RWPE1 (cell line): ENCODE measurements around the gene MEA1.
A peak's percentile ranks its signal among the peaks of the same experiment; 100 is the strongest.

Experiments
- CTCF ChIA-PET: fragments of 350-600 bp; sonication (Branson Sonifier 250); formaldehyde crosslinking; extraction: SDS; loops from one replicate; lab custom pipeline; 2021; lab: Yijun Ruan, JAX
- POLR2A ChIA-PET: fragments of 400-600 bp; formaldehyde crosslinking; extraction: SDS; loops from one replicate; lab custom pipeline; 2020; ENCODE audit warnings: antibody characterized with exemption; ENCODE audit not compliant: low non-redundant PET; lab: Yijun Ruan, JAX
- DNase-seq: peaks from one replicate; pipeline ENCODE4 v3.0.0; 2012; ENCODE audit warnings: low spot score
- H3K27ac ChIP-seq: fragments of 450-650 bp; 2 replicates; pipeline ENCODE4 v1.5.1; 2017
- TF ChIP-seq, protein P1 (sequence below): fragments of 450-650 bp; conservative IDR thresholded peaks from 2 replicates; pipeline ENCODE4 v1.5.1; 2017; ENCODE audit warnings: low read depth, mild to moderate bottlenecking

MEA1 gene

DNA sequence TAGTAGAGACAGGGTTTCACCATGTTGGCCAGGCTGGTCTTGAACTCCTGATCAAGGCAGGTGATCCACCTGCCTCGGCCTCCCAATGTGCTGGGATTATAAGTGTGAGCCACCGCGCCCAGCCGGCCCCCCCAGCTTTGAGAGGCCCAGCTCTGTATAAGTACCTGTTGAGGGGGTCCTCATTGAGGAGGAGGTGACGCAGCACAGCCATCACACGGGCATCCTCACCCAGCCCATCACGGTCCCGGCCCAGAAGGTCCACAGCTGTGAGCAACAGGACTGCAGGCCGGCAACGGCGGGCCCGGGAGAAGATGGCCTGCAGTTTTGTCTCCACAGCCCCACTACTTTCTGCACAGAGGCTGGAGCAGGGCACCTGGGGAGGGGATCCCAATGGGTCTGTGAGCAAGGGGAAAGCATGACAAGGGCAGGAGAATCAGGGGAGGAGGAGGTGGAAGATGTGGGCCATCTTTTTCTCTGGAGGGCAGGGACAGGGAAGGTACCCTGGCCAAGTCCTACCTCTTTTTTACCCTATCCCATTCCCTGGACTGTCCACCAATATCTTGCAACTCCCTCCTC is 45.5 kb downstream of the MEA1 start:
- POLR2A ChIA-PET = no interaction called here
- CTCF ChIA-PET = no interaction called here
- TF ChIP-seq, protein P1, sequence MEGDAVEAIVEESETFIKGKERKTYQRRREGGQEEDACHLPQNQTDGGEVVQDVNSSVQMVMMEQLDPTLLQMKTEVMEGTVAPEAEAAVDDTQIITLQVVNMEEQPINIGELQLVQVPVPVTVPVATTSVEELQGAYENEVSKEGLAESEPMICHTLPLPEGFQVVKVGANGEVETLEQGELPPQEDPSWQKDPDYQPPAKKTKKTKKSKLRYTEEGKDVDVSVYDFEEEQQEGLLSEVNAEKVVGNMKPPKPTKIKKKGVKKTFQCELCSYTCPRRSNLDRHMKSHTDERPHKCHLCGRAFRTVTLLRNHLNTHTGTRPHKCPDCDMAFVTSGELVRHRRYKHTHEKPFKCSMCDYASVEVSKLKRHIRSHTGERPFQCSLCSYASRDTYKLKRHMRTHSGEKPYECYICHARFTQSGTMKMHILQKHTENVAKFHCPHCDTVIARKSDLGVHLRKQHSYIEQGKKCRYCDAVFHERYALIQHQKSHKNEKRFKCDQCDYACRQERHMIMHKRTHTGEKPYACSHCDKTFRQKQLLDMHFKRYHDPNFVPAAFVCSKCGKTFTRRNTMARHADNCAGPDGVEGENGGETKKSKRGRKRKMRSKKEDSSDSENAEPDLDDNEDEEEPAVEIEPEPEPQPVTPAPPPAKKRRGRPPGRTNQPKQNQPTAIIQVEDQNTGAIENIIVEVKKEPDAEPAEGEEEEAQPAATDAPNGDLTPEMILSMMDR = no peak
- H3K27ac ChIP-seq = no peak overlapping the region
- DNase-seq = no peak

DNA sequence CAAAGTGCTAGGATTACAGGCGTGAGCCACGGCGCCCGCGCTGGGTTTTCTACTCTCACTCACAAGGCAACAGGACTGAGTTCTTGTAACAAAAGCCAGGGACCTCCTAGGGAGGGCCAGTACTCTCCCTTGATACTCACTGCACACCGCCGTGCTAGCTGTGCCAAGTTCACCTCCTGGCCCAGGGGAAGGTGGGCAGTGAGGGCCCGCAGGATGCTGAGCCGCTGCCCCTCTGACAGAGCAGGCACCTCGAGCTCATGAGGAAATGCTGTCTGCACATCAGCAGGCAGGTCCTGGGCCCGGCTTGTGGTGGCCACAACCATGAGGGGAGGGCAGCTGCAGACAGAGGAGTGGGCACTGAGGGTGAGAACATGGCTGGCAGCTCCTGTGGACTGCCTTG is 46.5 kb downstream of the MEA1 start:
- CTCF ChIA-PET = no interaction called here
- DNase-seq = no peak
- POLR2A ChIA-PET = no interaction called here
- no peak overlapping the region for H3K27ac ChIP-seq
- TF ChIP-seq, protein P1 = no peak

DNA sequence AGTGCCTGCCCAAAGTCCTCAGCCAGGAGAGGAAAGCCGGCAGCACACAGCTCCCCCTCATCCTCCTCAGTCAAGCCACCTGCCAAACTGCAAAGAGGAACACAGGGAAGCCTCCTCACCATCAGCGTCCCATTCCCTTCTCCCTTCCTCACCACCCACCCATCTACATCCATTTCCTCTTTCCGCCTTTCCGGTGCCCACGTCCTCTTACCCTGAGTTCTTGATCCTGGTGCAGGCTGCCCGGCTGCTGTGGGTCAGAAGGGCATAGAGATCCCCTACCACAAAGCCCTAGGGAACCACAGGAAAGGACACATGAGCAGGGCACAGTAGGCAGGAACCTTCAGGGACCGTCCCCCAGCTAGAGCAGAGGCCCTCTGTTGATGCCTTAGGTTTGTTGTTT is 47.2 kb downstream of the MEA1 start:
- no peak overlapping the region for H3K27ac ChIP-seq
- no peak for DNase-seq
- CTCF ChIA-PET = no interaction called here
- POLR2A ChIA-PET = no interaction called here
- TF ChIP-seq, protein P1 = no peak

DNA sequence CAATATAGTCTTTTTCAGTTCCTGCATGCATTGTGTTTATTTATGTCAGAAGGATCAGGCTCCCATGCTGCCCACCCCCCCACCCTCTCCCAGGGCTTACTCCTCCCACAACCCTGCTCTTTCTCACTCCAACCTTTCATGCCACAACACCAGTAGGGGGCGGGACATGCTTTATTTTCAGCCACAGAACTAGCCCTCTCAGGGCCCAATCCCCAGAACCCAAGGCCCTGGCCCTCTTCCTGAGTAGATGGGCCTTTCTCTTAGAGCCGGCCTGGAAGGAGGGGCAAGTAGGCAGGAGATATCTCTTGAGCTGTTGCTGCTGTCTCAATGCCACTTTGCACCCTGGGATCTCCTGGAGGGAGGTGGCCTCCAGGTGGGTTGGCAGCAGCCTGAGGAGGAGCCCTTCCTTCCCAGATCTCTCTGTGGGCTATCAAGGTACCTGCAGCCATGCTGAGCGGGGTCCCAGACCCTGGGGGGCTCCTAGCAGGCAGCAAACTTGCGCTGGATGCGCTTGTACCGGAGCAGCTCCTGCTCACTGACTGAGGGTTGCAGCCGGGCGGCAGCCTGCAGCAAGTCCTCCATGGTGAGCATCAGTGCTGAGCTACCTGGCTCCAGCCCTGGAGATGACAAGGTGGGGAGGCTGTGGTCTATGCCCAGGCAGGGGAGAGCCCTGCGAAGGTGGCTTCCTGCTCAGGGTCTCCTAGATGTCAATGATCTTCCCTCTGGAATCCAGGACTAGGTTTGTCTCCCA is 49.7 kb downstream of the MEA1 start:
- POLR2A ChIA-PET = no interaction called here

DNA sequence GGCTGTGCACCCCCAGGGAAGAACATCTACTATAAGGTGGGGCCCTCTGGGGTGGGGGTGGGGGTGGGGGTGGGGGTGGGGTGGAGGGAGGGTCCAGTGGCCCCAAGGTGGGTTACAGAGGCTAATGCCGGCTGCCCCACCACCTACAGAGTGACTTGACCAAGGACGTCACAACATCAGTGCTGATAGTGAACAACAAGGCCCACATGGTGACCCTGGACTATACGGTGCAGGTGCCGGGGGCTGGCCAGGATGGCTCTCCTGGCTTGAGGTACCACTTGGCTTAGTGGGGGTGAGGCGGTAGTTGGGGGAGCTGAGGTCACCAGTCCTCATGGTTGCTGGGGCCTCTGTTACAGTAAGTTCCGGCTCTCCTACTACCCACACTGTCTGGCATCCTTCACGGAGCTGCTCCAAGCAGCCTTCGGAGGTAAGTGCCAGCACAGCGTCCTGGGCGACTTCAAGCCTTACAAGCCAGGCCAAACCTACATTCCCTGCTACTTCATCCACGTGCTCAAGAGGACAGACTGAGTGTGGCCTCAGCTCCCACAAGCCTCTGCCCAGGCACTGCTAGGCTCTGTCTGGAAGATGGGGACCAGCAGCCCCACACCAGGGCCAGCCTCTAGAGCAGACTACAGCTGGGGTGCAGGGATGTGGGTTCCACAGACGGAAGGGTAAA is 50.4 kb downstream of the MEA1 start:
- H3K27ac ChIP-seq = peak overlapping the region; percentile 11; the same call in 1 of the 2 replicates
- CTCF ChIA-PET = no interaction called here
- POLR2A ChIA-PET = interaction anchor here (0.6 kb wide), 1 partner anchor 33 kb away, joined by 4 read pairs; no protein-coding TSS in a partner anchor
- TF ChIP-seq, protein P1 = no peak
- no peak for DNase-seq

More for the DNA sequence above, 49.7 kb downstream of the MEA1 start:
- H3K27ac ChIP-seq = peak overlapping the region; percentile 11; the same call in 1 of the 2 replicates
- TF ChIP-seq, protein P1 = no peak; the same call in 1 of the 2 replicates
- DNase-seq = no peak
- CTCF ChIA-PET = interaction anchor here (0.5 to 0.6 kb wide), 3 partner anchors 16 to 133 kb away, joined by 3 to 5 read pairs (median 5); no protein-coding TSS in a partner anchor

DNA sequence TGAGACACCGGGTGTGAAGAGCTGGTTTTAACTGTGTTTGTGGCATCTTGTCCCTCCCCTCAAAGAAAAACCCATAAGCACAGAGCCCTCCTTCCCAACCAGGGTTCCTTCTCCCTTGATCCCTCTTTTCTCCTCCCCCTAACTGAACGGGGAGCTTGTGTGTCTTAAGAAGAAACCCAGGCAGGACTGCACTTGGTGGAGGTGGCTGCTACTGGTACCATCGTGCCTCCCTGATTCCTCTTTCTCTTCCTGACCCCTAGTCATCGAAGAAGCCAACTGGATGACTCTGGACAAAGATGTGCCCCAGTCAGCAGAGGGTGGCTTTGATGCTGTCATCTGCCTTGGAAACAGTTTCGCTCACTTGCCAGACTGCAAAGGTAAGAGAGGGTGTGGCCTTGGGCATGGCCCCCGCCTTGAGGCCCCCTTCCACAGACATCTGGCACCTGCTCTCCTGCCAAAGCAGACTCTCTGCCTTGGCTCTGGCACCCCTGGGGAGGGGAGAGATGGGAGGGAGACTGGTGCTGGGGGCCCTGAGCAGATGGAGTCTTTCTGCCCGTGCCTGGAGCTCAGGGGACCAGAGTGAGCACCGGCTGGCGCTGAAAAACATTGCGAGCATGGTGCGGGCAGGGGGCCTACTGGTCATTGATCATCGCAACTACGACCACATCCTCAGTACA is 51.1 kb downstream of the MEA1 start:
- ChIA-PET POLR2A (interaction anchor here (0.6 kb wide), 1 partner anchor 32 kb away, joined by 4 read pairs; no protein-coding TSS in a partner anchor), CTCF (no interaction called here)
- DNase-seq = no peak
- H3K27ac ChIP-seq = peak overlapping the region; percentile 6; the same call in 1 of the 2 replicates
- TF ChIP-seq, protein P1 = no peak
